Loucy (cell line): ENCODE measurements around the gene SLC11A2.

ENCODE experiments used
- H2AFZ ChIP-seq: fragments of 200-600 bp; sonication (generic); 2 replicates; pipeline ENCODE4 v1.6.0; 2016; ENCODE audit warnings: antibody characterized with exemption, mild to moderate bottlenecking, low read length, moderate library complexity
- H3F3A ChIP-seq: fragments of 200-600 bp; 2 replicates; pipeline ENCODE4 v1.6.0; 2016; ENCODE audit warnings: antibody characterized with exemption, low read depth, mild to moderate bottlenecking
- H3K27me3 ChIP-seq: fragments of 200-600 bp; sonication (generic); 2 replicates; pipeline ENCODE4 v1.6.1; 2014; ENCODE audit warnings: low read length, mild to moderate bottlenecking; ENCODE audit not compliant: insufficient read depth, poor library complexity, severe bottlenecking
- H3K36me3 ChIP-seq: fragments of 200-600 bp; sonication (generic); 2 replicates; pipeline ENCODE4 v1.6.1; 2016; ENCODE audit warnings: low read length; ENCODE audit not compliant: insufficient read depth
- H3K4me1 ChIP-seq: fragments of 200-600 bp; sonication (generic); 2 replicates; pipeline ENCODE4 v1.5.1; 2014; ENCODE audit warnings: low read length, mild to moderate bottlenecking; ENCODE audit not compliant: insufficient read depth, poor library complexity, severe bottlenecking
- H3K4me2 ChIP-seq: fragments of 200-600 bp; sonication (generic); 2 replicates; pipeline ENCODE4 v1.6.0; 2014; ENCODE audit warnings: antibody characterized with exemption, low read length, low read depth, mild to moderate bottlenecking; ENCODE audit not compliant: poor library complexity, severe bottlenecking
- H3K4me3 ChIP-seq: fragments of 200-600 bp; sonication (generic); 2 replicates; pipeline ENCODE4 v1.5.1; 2014; ENCODE audit warnings: low read length, mild to moderate bottlenecking, mixed read lengths; ENCODE audit not compliant: poor library complexity, severe bottlenecking
- H3K79me2 ChIP-seq: fragments of 200-600 bp; sonication (generic); 2 replicates; pipeline ENCODE4 v1.6.1; 2014; ENCODE audit warnings: low read length; ENCODE audit not compliant: insufficient read depth
- H3K9ac ChIP-seq: fragments of 200-600 bp; sonication (generic); 2 replicates; pipeline ENCODE4 v1.6.0; 2014; ENCODE audit warnings: mild to moderate bottlenecking, low read depth, low read length, moderate library complexity; ENCODE audit not compliant: poor library complexity, severe bottlenecking
- H3K9me2 ChIP-seq: fragments of 200-600 bp; sonication (generic); replicated peaks from 2 replicates; pipeline ENCODE4 v1.6.1; 2016; ENCODE audit warnings: low read depth, low read length, mixed read lengths
- H3K9me3 ChIP-seq: fragments of 200-600 bp; sonication (generic); 2 replicates; pipeline ENCODE4 v1.6.1; 2014; ENCODE audit warnings: mild to moderate bottlenecking, antibody characterized with exemption, low read length, low read depth; ENCODE audit not compliant: insufficient read depth
- H4K20me1 ChIP-seq: fragments of 200-600 bp; sonication (generic); 2 replicates; pipeline ENCODE4 v1.6.0; 2014; ENCODE audit warnings: antibody characterized with exemption, low read length, mild to moderate bottlenecking; ENCODE audit not compliant: insufficient read depth, poor library complexity, severe bottlenecking
- EZH2phosphoT487 ChIP-seq: fragments of 200-600 bp; IDR thresholded peaks from 2 replicates; pipeline ENCODE4 v1.6.1; 2018; ENCODE audit warnings: antibody characterized with exemption, mild to moderate bottlenecking, moderate library complexity, borderline replicate concordance
- TF ChIP-seq, protein P1 (sequence below): fragments of 200-600 bp; sonication (generic); conservative IDR thresholded peaks from 2 replicates; pipeline ENCODE4 v1.5.1; 2014; ENCODE audit warnings: mild to moderate bottlenecking, antibody characterized with exemption, low read length

The SLC11A2 gene

DNA sequence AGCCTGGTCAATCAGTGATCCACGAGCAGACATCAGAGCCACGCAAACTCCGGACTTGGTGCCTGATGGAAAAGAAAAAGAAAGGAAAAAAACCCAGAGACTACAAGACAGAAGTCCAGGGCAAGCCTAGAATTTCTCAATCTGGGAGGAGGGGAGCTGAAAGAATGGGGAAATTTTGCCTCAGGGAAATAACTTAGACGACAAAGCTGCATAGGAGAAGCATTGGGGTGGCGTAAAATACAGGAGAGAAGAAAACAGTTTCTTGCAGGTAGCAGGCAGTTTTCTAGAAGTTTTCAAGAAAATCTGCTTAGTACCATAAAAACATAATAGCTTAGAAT, 2.6 kb upstream of the SLC11A2 start:
- Histone ChIP-seq H3K9me3 (no peaks in the 10 kb centered on the region), H3K4me1 (peaks cover 19% of the 10 kb centered on the region), H3K4me3 (no peak overlapping the region), H3K9ac (no peak overlapping the region), H3K9me2 (no peaks in the 10 kb centered on the region), H3K79me2 (peaks cover 24% of the 10 kb centered on the region), H4K20me1 (peaks cover 9% of the 10 kb centered on the region), H3K4me2 (no peak overlapping the region), H2AFZ (0 out of 2 replicates have a peak overlapping the region, but pooled peaks have one; percentile 21), H3K27me3 (no peaks in the 10 kb centered on the region), H3F3A (no peaks in the 10 kb centered on the region), H3K36me3 (no peaks in the 10 kb centered on the region)
- TF ChIP-seq EZH2phosphoT487, result no peak
- TF ChIP-seq, protein P1, sequence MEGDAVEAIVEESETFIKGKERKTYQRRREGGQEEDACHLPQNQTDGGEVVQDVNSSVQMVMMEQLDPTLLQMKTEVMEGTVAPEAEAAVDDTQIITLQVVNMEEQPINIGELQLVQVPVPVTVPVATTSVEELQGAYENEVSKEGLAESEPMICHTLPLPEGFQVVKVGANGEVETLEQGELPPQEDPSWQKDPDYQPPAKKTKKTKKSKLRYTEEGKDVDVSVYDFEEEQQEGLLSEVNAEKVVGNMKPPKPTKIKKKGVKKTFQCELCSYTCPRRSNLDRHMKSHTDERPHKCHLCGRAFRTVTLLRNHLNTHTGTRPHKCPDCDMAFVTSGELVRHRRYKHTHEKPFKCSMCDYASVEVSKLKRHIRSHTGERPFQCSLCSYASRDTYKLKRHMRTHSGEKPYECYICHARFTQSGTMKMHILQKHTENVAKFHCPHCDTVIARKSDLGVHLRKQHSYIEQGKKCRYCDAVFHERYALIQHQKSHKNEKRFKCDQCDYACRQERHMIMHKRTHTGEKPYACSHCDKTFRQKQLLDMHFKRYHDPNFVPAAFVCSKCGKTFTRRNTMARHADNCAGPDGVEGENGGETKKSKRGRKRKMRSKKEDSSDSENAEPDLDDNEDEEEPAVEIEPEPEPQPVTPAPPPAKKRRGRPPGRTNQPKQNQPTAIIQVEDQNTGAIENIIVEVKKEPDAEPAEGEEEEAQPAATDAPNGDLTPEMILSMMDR, result no peak

DNA sequence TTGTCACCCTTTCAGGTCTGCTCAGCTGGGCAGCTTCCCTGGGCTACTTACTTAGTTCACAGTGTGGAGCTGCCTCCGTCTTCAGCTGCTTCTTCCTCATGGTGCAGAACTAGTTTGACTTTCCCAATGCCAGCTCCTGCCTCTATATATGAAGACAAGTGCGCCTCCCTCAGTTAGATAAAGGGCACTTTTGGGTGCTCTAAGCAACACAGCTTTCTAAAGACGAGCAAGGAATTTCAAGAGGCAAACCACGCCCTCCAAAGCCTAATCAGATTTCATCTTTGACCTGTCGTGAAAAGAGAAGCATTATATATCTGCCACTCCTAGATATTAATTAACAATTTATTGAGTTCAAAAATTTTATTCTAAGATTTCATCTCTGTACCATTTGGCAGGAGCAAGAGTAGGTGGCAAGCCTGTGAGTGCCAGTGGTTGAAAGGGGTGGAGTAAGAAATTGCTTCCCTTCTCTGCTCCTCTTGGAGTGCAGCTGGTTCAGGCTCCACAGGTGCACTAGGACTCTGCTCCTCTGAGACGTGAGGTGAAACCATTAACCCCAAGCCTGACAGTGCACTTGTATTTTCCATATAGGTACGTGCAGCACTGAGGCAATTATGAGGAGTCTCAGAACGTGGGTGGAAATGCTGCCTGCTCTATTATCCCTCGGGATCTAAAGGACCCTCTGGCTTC, 2.1 kb upstream of the SLC11A2 start:
- no peak overlapping the region for H3K9ac ChIP-seq
- no peaks in the 10 kb centered on the region for H3K27me3 ChIP-seq
- no peaks in the 10 kb centered on the region for H3K36me3 ChIP-seq
- no peaks in the 10 kb centered on the region for H3K9me2 ChIP-seq
- H3K9me3 ChIP-seq, result no peaks in the 10 kb centered on the region
- peaks cover 24% of the 10 kb centered on the region for H3K4me1 ChIP-seq
- peak overlapping the region; percentile 21; the same call in 1 of the 2 replicates for H2AFZ ChIP-seq
- H4K20me1 ChIP-seq, result peaks cover 14% of the 10 kb centered on the region
- TF ChIP-seq EZH2phosphoT487, result no peak
- TF ChIP-seq, protein P1, result peak; percentile 70
- peak overlapping the region; percentile 43 for H3K4me2 ChIP-seq
- H3F3A ChIP-seq, result no peaks in the 10 kb centered on the region
- H3K79me2 ChIP-seq, result peaks cover 29% of the 10 kb centered on the region
- no peak overlapping the region for H3K4me3 ChIP-seq

DNA sequence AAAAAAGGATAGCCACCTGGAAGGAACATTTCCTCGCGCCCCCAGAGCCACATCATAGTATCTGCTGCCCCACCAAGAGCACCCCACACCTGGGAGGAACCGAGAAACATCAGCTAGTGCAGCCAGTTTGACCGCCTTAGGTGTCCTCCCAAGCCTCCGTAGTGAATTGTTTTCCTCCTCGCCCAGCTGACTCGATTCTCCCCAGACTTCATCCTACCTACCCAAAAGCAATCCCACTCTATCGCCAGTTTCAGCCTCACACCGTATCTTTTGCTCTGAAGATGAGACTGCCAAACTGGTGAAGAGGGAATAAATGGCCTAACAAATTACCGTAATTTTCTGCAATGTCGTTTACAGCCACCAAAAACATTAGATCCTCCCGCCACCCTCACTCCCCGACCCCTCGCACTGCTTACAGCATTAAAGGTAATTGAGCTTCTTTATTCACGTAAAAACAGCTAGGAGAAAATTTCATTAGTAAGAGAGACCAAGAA, 1.2 kb upstream of the SLC11A2 start:
- TF ChIP-seq, protein P1, result no peak
- no peak for TF ChIP-seq EZH2phosphoT487
- peaks cover 15% of the 10 kb centered on the region for H4K20me1 ChIP-seq
- H3K79me2 ChIP-seq, result peaks cover 38% of the 10 kb centered on the region
- no peak overlapping the region for H3K4me2 ChIP-seq
- no peaks in the 10 kb centered on the region for H3K36me3 ChIP-seq
- no peak overlapping the region for H2AFZ ChIP-seq
- peaks cover 33% of the 10 kb centered on the region for H3K4me1 ChIP-seq
- H3F3A ChIP-seq, result no peaks in the 10 kb centered on the region
- no peak overlapping the region for H3K9ac ChIP-seq
- no peaks in the 10 kb centered on the region for H3K9me3 ChIP-seq
- no peak overlapping the region for H3K4me3 ChIP-seq
- H3K9me2 ChIP-seq, result no peaks in the 10 kb centered on the region
- no peaks in the 10 kb centered on the region for H3K27me3 ChIP-seq
